ENCODE measurements around the gene SPINDOC. TPM values are rescaled to one million over a fixed set of nuclear protein-coding genes. Genes with fewer than 3 reads are reported as not detected.

Gene SPINDOC
- polyA plus RNA-seq, 1 donor (not counting 4 experiments of a cell fraction or from before 2014, with no cell fraction given): 8.1 TPM

GRCh38 chr11:63768237-63769041 is 44.8 kb upstream of the SPINDOC start, which contains the start of gene ZFTA:
TSS of gene ZFTA (minus strand) at chr11:63768775. CDS start at chr11:63768622, 153 bp downstream.
- no peak for TF ChIP-seq EZH2 (IDR thresholded peaks at IDR 0.05; ENCODE audit: low read length)
- TF ChIP-seq CTCF (optimal IDR thresholded peaks at IDR 0.05 in 1 of 3, IDR thresholded peaks at IDR 0.05 in 1 of 3, conservative IDR thresholded peaks at IDR 0.05 in 1 of 3; ENCODE audit: extremely low read depth in 1 of 3, insufficient read depth in 2 of 3, low read length in 3 of 3): peak in 2 of 3 experiments; percentile 50 to 72
- peak within 1 kb of the TSS; percentile 73 for H3K9ac ChIP-seq (ENCODE audit: control insufficient read depth, extremely low read depth, insufficient read depth, low read length)
- H3K4me2 ChIP-seq (ENCODE audit: control insufficient read depth, extremely low read depth, insufficient read depth, low read depth, low read length): peak within 1 kb of the TSS; percentile 91
- H3K27me3 ChIP-seq (ENCODE audit: control insufficient read depth, extremely low read depth, insufficient read depth, low read length): no peaks in the 10 kb centered on the region
- peak within 1 kb of the TSS; percentile 54 for H3K27ac ChIP-seq (ENCODE audit: control insufficient read depth, insufficient read depth, low read length)
- H4K20me1 ChIP-seq (ENCODE audit: control insufficient read depth, extremely low read depth, insufficient read depth, low read length): peaks cover 5% of the 10 kb centered on the region
- H2AFZ ChIP-seq (ENCODE audit: control insufficient read depth, low read length): peak within 1 kb of the TSS; percentile 58
- no peaks in the 10 kb centered on the region for H3K9me1 ChIP-seq (ENCODE audit: control insufficient read depth, extremely low read depth, insufficient read depth, low read length)
- FAIRE-seq: no peak
- dilution Hi-C loops (cut with MboI; ENCODE audit: extremely low pct_ligation_motif_present, low sequenced_read_pairs): no loop called here
- no peaks in the 10 kb centered on the region for H3K36me3 ChIP-seq (ENCODE audit: control insufficient read depth in 2 of 2, extremely low read depth in 1 of 2, insufficient read depth in 2 of 2, low read length in 2 of 2)
- no peaks in the 10 kb centered on the region for H3K9me3 ChIP-seq (ENCODE audit: control insufficient read depth, low read depth, low read length)
- DNase-seq (ENCODE audit: low read depth, low spot score): no peak
- H3K4me3 ChIP-seq (ENCODE audit: control insufficient read depth in 2 of 3, extremely low read depth in 1 of 3, insufficient read depth in 2 of 3, low read depth in 1 of 3, low read length in 3 of 3): peak within 1 kb of the TSS; percentile 56 to 92 (median 91)
- peaks cover 8% of the 10 kb centered on the region for H3K4me1 ChIP-seq (ENCODE audit: control insufficient read depth, extremely low read depth, insufficient read depth, low read length)
- peaks cover 3% of the 10 kb centered on the region for H3K79me2 ChIP-seq (ENCODE audit: control insufficient read depth, insufficient read depth, low read length)

DNA sequence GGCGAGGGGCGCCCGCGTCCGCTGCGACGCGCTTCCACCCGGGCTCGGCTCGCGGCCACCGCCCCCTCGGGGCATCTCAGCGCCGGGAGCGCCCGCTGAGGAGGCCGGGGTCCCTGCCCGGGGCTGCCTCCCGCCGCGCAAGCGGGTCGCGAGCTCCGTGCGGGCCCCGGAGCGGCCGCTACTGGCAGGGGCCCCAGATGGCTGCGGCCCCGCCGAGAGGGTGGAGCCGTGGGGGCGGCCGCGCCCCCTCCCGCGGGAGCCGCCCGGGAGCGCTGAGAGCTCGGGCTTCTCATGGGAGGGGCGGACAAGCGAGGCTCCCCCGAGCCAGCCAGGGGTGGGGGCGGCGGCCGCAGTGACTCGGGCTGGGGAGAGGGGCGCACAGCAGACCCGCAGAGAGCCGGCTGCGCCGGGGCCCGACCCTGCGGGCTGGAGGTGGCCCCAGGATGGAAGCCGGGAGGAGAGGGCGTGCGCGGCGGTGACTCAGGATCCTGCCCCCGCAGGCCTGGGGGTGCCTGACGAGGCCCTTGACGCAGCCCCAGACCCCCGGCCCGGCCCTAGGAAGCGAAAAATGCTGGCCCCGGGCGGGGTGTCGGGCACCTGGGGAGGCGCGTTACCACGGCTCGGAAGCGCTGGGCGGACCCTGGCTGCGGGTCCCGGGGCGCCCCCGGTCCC is 44.1 kb upstream of the SPINDOC start:
- Histone ChIP-seq H2AFZ (ENCODE audit: control insufficient read depth, low read length) (peak overlapping the region; percentile 46), H3K4me1 (ENCODE audit: control insufficient read depth, extremely low read depth, insufficient read depth, low read length) (peaks cover 8% of the 10 kb centered on the region), H3K9ac (ENCODE audit: control insufficient read depth, extremely low read depth, insufficient read depth, low read length) (peak overlapping the region; percentile 62), H3K4me2 (ENCODE audit: control insufficient read depth, extremely low read depth, insufficient read depth, low read depth, low read length) (peak overlapping the region; percentile 60), H3K27ac (ENCODE audit: control insufficient read depth, insufficient read depth, low read length) (no peak overlapping the region), H4K20me1 (ENCODE audit: control insufficient read depth, extremely low read depth, insufficient read depth, low read length) (peaks cover 5% of the 10 kb centered on the region), H3K9me1 (ENCODE audit: control insufficient read depth, extremely low read depth, insufficient read depth, low read length) (no peaks in the 10 kb centered on the region), H3K27me3 (ENCODE audit: control insufficient read depth, extremely low read depth, insufficient read depth, low read length) (no peaks in the 10 kb centered on the region), H3K9me3 (ENCODE audit: control insufficient read depth, low read depth, low read length) (no peaks in the 10 kb centered on the region), H3K36me3 (ENCODE audit: control insufficient read depth in 2 of 2, extremely low read depth in 1 of 2, insufficient read depth in 2 of 2, low read length in 2 of 2) (no peaks in the 10 kb centered on the region), H3K4me3 (ENCODE audit: control insufficient read depth in 2 of 3, extremely low read depth in 1 of 3, insufficient read depth in 2 of 3, low read depth in 1 of 3, low read length in 3 of 3) (peak overlapping the region; percentile 46 to 67 (median 56)), H3K79me2 (ENCODE audit: control insufficient read depth, insufficient read depth, low read length) (peaks cover 3% of the 10 kb centered on the region)
- TF ChIP-seq CTCF (optimal IDR thresholded peaks at IDR 0.05 in 1 of 3, IDR thresholded peaks at IDR 0.05 in 1 of 3, conservative IDR thresholded peaks at IDR 0.05 in 1 of 3; ENCODE audit: extremely low read depth in 1 of 3, insufficient read depth in 2 of 3, low read length in 3 of 3) (no peak), EZH2 (IDR thresholded peaks at IDR 0.05; ENCODE audit: low read length) (no peak)
- FAIRE-seq (no peak), DNase-seq (ENCODE audit: low read depth, low spot score) (no peak)
- dilution Hi-C loops (cut with MboI; ENCODE audit: extremely low pct_ligation_motif_present, low sequenced_read_pairs): no loop called here

Measured in keratinocyte (primary cell).